Esophagus squamous epithelium (tissue), 4 donors: ENCODE measurements around the gene KRTAP20-2.

Experiments used
- POLR2A ChIP-seq, 4 donors: fragments of 450-650 bp; IDR thresholded peaks; one replicate each; pipeline ENCODE4 v1.6.1; 2017; ENCODE audit warnings: antibody characterized with exemption in 4 of 4, mild to moderate bottlenecking in 4 of 4, moderate library complexity in 3 of 4
- TF ChIP-seq, protein P1 (sequence below), 6 experiments: fragments of 450-650 bp in 4 of 6; fragments of 200-600 bp in 2 of 6; sonication (generic) in 2 of 6; IDR thresholded peaks; one replicate each; pipeline ENCODE4 v1.5.1; 2016 to 2019; ENCODE audit warnings: antibody characterized with exemption in 6 of 6, mild to moderate bottlenecking in 4 of 6, moderate library complexity in 4 of 6

GRCh38 chr21:30634906-30635305 is at the start of gene KRTAP20-2:
- TF ChIP-seq, protein P1, sequence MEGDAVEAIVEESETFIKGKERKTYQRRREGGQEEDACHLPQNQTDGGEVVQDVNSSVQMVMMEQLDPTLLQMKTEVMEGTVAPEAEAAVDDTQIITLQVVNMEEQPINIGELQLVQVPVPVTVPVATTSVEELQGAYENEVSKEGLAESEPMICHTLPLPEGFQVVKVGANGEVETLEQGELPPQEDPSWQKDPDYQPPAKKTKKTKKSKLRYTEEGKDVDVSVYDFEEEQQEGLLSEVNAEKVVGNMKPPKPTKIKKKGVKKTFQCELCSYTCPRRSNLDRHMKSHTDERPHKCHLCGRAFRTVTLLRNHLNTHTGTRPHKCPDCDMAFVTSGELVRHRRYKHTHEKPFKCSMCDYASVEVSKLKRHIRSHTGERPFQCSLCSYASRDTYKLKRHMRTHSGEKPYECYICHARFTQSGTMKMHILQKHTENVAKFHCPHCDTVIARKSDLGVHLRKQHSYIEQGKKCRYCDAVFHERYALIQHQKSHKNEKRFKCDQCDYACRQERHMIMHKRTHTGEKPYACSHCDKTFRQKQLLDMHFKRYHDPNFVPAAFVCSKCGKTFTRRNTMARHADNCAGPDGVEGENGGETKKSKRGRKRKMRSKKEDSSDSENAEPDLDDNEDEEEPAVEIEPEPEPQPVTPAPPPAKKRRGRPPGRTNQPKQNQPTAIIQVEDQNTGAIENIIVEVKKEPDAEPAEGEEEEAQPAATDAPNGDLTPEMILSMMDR (IDR thresholded peaks at IDR 0.05), result no peak
- TF ChIP-seq POLR2A (IDR thresholded peaks at IDR 0.05), result no peak
